Measurements from ENCODE around the gene FAM124B. TPM values are rescaled to one million over a fixed set of nuclear protein-coding genes. Genes with fewer than 3 reads are reported as not detected.

Gene FAM124B
- total RNA-seq, 1 donor from 2014 or later, result 2.1 TPM

DNA sequence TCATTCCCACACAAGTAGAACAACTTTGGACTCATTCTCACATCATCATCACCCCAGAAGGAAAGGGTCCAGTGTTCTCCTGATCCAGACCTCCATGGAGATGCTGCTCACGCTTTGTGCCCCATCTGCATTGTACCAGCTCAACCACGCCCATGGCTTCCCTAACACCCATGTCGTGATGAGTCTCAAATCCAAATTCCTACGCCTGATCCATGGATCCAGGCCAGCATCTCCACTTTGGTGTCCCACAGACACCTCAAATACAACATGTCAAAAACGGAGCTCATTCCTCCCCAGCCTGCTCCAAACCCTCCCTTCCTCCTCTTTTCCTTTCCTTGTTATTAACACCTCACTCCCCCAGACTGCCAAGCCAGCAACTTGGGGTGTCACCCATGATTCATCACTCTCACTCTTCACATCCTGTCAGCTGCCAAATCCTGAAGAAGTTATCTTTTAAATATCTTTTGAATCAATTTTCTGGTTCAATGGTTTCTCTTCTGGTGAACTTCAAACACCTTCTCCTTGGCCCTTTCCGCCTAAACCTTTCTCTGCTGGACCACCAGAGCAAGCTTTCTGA, 30.2 kb upstream of the FAM124B start:
- Mint-ChIP-seq H3K9me3 (no peaks in the 10 kb centered on the region), H3K4me3 (ENCODE audit: low read depth) (no peak overlapping the region), H3K27me3 (ENCODE audit: low read depth) (no peaks in the 10 kb centered on the region), H3K4me1 (ENCODE audit: low read depth) (peaks cover 7% of the 10 kb centered on the region), H3K27ac (no peak overlapping the region), H3K36me3 (ENCODE audit: low read depth) (no peaks in the 10 kb centered on the region)
- intact Hi-C loops (cut with micrococcal nuclease), result no loop called here
- no peak for DNase-seq (ENCODE audit: low spot score)

DNA sequence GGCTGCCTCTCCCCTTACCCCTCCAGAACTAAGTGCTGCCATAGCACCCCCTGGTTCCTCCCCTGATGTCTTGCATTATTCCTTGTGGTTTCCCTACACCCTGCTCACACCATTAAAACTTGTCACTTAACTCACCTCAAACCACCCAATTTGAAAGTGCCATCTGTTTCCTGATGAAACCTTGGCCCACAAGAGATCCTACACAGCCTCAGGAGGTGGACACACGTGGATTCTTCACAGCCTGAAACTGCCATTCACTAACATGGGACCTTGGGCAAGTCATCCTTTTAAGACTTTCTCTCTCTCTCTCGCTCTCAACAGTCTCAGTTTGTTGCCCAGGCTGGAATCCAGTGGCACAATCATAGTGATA, 27.5 kb upstream of the FAM124B start:
- H3K27me3 Mint-ChIP-seq (ENCODE audit: low read depth), result peaks cover 3% of the 10 kb centered on the region
- intact Hi-C loops (cut with micrococcal nuclease), result no loop called here
- H3K4me1 Mint-ChIP-seq (ENCODE audit: low read depth), result peaks cover 7% of the 10 kb centered on the region
- H3K9me3 Mint-ChIP-seq, result no peaks in the 10 kb centered on the region
- DNase-seq (ENCODE audit: low spot score), result no peak
- H3K27ac Mint-ChIP-seq, result no peak overlapping the region
- H3K36me3 Mint-ChIP-seq (ENCODE audit: low read depth), result no peaks in the 10 kb centered on the region
- no peak overlapping the region for H3K4me3 Mint-ChIP-seq (ENCODE audit: low read depth)

DNA sequence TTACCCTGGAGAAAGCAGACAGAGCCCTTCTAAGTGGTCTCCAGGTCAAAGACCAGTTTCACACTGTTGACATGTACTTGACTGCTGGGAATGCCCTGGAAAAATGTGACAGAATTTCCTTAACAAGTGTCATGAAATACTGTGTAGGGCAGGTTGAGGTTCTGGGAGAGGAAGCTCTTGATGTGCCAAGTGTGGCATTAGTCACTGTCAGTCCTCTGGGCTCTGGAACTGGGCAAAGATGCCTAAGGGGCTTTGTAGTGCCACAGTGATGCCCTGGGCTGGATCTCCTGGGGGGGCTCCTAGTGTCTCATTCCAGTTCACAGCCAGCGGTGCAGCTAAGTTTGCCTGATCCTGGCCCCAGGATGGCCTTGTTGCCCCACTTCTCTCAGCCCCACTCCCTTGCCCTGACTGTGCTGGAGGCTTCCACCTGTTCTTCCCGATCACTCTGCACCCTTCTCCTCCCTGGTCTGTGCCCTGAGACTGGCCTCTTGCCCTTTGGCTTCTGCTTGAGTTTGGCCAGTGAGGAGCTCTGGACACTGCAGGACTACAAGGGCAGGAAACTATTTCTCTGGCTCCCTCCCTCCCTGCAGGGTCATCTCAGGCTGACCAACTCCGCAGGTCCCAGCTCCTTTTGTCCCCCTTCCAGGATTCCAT, 27.0 kb upstream of the FAM124B start:
- intact Hi-C loops (cut with micrococcal nuclease), result no loop called here
- H3K27ac Mint-ChIP-seq, result no peak overlapping the region
- H3K27me3 Mint-ChIP-seq (ENCODE audit: low read depth), result peaks cover 8% of the 10 kb centered on the region
- H3K36me3 Mint-ChIP-seq (ENCODE audit: low read depth), result no peaks in the 10 kb centered on the region
- peaks cover 7% of the 10 kb centered on the region for H3K4me1 Mint-ChIP-seq (ENCODE audit: low read depth)
- DNase-seq (ENCODE audit: low spot score), result no peak
- H3K9me3 Mint-ChIP-seq, result no peaks in the 10 kb centered on the region
- no peak overlapping the region for H3K4me3 Mint-ChIP-seq (ENCODE audit: low read depth)

DNA sequence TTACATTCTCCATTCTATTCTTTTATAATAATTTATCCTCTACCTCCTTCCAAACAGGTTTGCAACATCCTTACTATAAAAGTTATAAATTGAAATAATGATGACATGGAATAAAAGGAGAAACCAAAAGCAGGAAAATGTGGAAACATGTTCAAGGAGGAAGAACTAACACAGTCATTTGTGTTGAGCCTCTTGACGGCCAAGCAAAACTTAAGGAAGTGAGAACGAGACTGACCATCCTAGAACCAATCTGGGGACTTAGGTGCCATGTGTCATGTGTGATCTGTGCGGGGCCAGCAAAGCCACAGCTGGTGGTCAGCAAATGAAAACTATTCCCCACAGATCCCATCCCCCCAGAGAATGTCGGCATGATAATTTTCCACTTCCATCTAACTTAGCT, 25.6 kb upstream of the FAM124B start:
- H3K36me3 Mint-ChIP-seq (ENCODE audit: low read depth), result no peaks in the 10 kb centered on the region
- no peak for DNase-seq (ENCODE audit: low spot score)
- no peak overlapping the region for H3K27ac Mint-ChIP-seq
- intact Hi-C loops (cut with micrococcal nuclease), result no loop called here
- H3K27me3 Mint-ChIP-seq (ENCODE audit: low read depth), result peaks cover 16% of the 10 kb centered on the region
- H3K4me3 Mint-ChIP-seq (ENCODE audit: low read depth), result no peak overlapping the region
- H3K4me1 Mint-ChIP-seq (ENCODE audit: low read depth), result peaks cover 7% of the 10 kb centered on the region
- H3K9me3 Mint-ChIP-seq, result no peaks in the 10 kb centered on the region

DNA sequence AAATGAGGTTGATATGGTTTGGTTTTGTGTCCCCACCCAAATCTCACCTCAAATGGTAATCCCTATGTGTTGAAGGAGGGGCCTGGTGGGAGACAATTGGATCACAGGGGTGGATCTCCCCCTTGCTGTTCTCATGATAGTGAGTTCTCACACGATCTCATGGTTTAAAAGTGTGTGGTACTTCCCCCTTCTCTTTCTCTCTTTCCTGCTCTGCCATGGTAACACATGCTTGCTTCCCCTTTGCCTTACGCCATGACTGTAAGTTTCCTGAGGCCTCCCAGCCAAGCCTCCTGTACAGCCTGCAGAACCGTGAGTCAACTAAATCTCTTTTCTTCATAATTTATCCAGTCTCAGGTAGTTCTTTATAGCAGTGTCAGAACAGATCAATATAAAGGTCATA, 24.7 kb upstream of the FAM124B start:
- no peak overlapping the region for H3K4me3 Mint-ChIP-seq (ENCODE audit: low read depth)
- H3K9me3 Mint-ChIP-seq, result no peaks in the 10 kb centered on the region
- peaks cover 17% of the 10 kb centered on the region for H3K27me3 Mint-ChIP-seq (ENCODE audit: low read depth)
- H3K4me1 Mint-ChIP-seq (ENCODE audit: low read depth), result no peaks in the 10 kb centered on the region
- no peak for DNase-seq (ENCODE audit: low spot score)
- no peaks in the 10 kb centered on the region for H3K36me3 Mint-ChIP-seq (ENCODE audit: low read depth)
- H3K27ac Mint-ChIP-seq, result no peak overlapping the region
- intact Hi-C loops (cut with micrococcal nuclease), result no loop called here

DNA sequence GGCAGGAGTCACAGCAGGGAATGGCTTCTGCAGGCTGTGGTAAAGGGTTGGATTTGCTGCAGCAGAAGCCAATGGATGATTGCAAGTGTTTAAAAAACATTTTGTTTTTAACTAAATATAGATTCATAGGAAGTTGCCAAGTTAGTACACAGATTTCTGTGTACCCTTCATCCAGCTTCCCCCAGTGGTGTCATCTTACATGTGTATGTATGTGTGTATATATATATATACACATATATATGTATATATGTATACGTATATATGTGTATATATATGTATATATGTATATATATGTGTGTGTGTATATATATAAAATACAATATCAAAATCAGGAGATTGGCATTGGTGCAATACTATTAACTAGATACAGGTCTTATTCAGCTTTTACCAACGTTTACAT, 19.2 kb upstream of the FAM124B start:
- Mint-ChIP-seq H3K4me3 (ENCODE audit: low read depth) (no peak overlapping the region), H3K4me1 (ENCODE audit: low read depth) (no peaks in the 10 kb centered on the region), H3K27ac (no peak overlapping the region), H3K9me3 (no peaks in the 10 kb centered on the region), H3K36me3 (ENCODE audit: low read depth) (no peaks in the 10 kb centered on the region), H3K27me3 (ENCODE audit: low read depth) (peaks cover 34% of the 10 kb centered on the region)
- intact Hi-C loops (cut with micrococcal nuclease), result no loop called here
- DNase-seq (ENCODE audit: low spot score), result no peak

DNA sequence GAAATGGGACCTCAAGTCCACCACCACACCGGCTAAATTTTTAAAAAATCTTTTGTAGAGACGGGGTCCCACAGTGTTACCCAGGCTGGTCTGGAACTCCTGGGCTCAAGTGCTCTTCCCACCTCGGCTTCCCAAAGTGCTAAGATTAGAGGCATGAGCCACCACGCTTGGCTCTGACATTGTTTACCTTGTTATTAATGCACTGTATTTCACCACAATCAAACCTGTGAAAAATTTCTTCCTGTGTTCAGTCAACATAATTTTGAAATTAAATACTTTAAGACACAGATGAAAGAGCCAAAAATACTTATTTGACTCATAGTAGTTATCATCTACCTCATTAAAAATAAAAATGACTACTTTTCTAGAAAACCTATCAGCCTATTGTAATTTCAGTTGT, 16.0 kb upstream of the FAM124B start:
- intact Hi-C loops (cut with micrococcal nuclease), result no loop called here
- H3K27me3 Mint-ChIP-seq (ENCODE audit: low read depth), result peaks cover 34% of the 10 kb centered on the region
- H3K4me3 Mint-ChIP-seq (ENCODE audit: low read depth), result no peak overlapping the region

DNA sequence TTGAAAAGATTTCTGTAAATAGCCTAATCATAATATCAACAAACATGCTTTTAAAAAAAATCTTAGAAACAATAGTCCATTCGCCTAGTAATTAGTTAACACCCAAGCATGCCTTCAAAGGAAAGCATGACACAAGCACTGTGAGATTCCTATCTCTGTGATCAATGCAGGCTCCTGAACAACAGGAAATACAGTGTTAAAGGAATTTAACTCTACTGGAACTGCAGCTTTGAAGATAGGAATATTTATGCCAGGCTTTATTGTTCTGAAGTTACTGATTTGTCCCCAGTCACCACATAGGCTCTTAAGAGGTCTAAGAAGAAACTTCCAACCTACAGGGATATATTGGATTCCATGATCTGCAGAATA, 15.4 kb upstream of the FAM124B start:
- no peak overlapping the region for H3K27ac Mint-ChIP-seq
- no peak overlapping the region for H3K4me3 Mint-ChIP-seq (ENCODE audit: low read depth)
- no peak for DNase-seq (ENCODE audit: low spot score)
- no peaks in the 10 kb centered on the region for H3K36me3 Mint-ChIP-seq (ENCODE audit: low read depth)
- no peaks in the 10 kb centered on the region for H3K9me3 Mint-ChIP-seq
- intact Hi-C loops (cut with micrococcal nuclease), result no loop called here
- peaks cover 5% of the 10 kb centered on the region for H3K4me1 Mint-ChIP-seq (ENCODE audit: low read depth)
- peaks cover 37% of the 10 kb centered on the region for H3K27me3 Mint-ChIP-seq (ENCODE audit: low read depth)

More for the DNA sequence above, 16.0 kb upstream of the FAM124B start:
- no peaks in the 10 kb centered on the region for H3K4me1 Mint-ChIP-seq (ENCODE audit: low read depth)
- H3K36me3 Mint-ChIP-seq (ENCODE audit: low read depth), result no peaks in the 10 kb centered on the region
- no peaks in the 10 kb centered on the region for H3K9me3 Mint-ChIP-seq
- H3K27ac Mint-ChIP-seq, result no peak overlapping the region
- DNase-seq (ENCODE audit: low spot score), result no peak

DNA sequence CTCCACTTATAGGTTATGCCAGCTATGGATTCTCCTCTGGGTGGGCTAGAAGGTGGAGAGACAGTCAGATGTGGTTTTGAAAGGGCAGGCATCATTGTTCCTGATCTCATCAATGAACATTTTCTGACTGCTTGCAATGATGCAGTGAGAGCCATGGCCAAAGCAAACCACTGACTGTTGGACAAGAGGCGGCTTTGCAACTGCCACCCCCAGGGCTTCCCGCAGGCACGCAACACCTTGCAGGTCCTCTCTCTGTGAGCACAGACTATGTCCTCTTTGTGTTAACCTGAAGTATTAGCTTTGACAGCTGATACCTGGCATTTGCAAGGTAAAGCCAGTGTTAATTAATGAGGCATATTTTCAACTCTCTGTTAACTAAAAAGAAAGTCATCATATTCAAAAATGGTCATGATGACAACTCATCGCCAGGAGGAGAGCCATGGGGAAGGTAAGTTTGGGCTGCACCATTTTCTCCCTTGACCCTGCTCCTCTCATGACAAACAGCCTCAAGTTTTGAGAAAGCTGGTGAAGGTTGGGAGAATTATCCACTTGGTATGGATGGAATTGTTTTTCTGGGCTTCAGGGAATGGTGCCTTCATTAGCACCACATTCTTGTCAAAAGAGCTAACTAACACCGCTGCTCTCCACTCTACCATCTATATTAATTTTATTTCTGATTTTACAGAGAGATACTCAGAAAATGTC, 14.9 kb upstream of the FAM124B start:
- H3K9me3 Mint-ChIP-seq, result no peaks in the 10 kb centered on the region
- intact Hi-C loops (cut with micrococcal nuclease), result no loop called here
- DNase-seq (ENCODE audit: low spot score), result no peak

DNA sequence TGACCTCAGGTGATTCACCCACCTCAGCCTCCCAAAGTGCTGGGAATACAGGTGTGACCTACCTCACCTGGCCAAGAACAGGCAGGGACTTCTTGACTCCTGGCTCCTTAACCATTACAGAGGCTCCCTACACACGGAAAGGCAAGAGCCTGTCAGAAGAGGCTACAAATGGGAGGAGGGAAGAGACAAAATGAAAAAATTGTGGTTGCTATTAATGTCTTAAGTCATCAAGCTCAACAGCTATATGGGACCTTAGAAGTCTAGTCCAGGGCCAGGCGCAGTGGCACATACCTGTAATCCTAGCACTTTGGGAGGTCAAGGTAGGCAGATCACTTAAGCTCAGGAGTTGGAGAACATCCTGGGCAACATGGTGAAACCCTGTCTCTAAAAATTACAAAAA, 11.5 kb upstream of the FAM124B start:
- Mint-ChIP-seq H3K9me3 (no peaks in the 10 kb centered on the region), H3K4me1 (ENCODE audit: low read depth) (peaks cover 7% of the 10 kb centered on the region), H3K27ac (no peak overlapping the region), H3K36me3 (ENCODE audit: low read depth) (no peaks in the 10 kb centered on the region), H3K27me3 (ENCODE audit: low read depth) (peaks cover 42% of the 10 kb centered on the region), H3K4me3 (ENCODE audit: low read depth) (no peak overlapping the region)
- intact Hi-C loops (cut with micrococcal nuclease), result no loop called here
- no peak for DNase-seq (ENCODE audit: low spot score)

More for the DNA sequence above, 14.9 kb upstream of the FAM124B start:
- Mint-ChIP-seq H3K4me1 (ENCODE audit: low read depth) (peaks cover 7% of the 10 kb centered on the region), H3K36me3 (ENCODE audit: low read depth) (no peaks in the 10 kb centered on the region), H3K27me3 (ENCODE audit: low read depth) (peaks cover 40% of the 10 kb centered on the region), H3K4me3 (ENCODE audit: low read depth) (no peak overlapping the region), H3K27ac (no peak overlapping the region)

DNA sequence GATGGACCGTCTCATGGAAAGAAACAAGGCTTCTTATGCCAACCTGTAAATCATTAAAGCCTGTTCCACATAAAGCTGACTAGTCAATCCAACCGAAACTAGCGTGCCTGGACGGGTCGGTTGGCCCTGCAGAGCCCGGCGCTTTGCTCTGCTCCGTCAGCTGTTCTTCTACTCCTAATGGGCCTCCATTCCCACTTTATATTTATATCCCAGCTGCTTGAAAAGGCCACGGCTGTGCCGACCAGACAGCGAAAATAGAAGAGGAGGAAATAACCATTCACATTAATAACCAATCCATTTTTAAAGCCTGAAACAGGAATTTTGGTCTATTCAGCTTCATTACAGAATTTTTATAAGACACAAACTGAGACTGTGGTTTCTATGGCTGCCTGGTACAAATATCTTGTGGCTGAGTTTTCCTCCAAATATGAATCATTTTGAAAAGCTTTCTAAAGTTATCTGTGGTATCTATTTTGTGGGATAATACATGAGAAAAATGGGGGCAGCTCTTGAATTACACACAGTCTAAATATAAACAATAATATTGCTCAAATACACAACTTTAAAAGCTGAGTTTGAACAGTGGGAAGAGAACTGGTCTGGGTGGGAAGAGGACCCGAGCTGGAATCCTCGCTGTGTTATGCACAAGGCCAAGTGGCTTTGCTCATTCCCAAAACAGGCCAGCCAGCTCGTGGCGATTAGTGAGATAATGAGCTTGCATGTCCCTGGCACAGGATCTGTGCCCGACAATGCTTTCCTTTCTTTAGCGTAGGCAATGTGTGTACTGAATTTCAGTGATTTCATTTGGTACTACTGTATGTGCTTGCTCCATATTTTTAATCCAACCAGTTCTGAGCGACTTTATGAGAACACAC, 10.5 kb upstream of the FAM124B start:
- Mint-ChIP-seq H3K4me1 (ENCODE audit: low read depth) (peaks cover 8% of the 10 kb centered on the region), H3K27me3 (ENCODE audit: low read depth) (peaks cover 42% of the 10 kb centered on the region)

DNA sequence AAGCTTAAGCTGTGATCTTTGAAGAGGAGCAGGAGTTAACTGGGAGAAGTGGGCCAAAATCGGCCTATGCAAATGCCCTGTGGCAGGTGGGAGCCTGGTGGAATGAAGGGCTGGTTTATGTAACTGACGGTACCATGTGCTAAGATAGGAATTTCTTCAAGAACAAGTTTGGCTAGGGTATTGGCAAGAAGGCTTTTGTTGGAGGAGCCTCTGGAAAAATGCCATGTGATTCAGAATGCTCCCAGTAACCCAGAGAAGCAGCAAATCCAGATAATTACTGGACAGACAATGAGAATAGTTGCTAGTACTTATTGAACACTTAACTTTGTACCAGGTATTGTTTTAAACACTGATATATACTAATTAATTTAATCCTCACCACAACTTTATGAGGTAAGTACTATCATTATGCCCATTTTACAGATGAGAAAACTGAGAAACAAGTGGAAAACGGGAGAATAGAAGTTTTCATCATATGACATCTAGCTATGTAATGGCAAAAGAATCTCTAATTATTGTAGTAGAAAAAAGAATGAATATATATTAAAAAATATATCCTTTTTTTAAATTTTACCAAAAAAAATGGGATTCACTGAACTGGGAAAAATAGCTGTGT, 9.1 kb upstream of the FAM124B start:
- Mint-ChIP-seq H3K4me3 (ENCODE audit: low read depth) (no peak overlapping the region), H3K9me3 (peaks cover 4% of the 10 kb centered on the region), H3K27me3 (ENCODE audit: low read depth) (peaks cover 38% of the 10 kb centered on the region), H3K4me1 (ENCODE audit: low read depth) (peaks cover 10% of the 10 kb centered on the region), H3K36me3 (ENCODE audit: low read depth) (no peaks in the 10 kb centered on the region), H3K27ac (no peak overlapping the region)
- intact Hi-C loops (cut with micrococcal nuclease), result no loop called here
- no peak for DNase-seq (ENCODE audit: low spot score)

More for the DNA sequence above, 10.5 kb upstream of the FAM124B start:
- DNase-seq (ENCODE audit: low spot score), result no peak
- intact Hi-C loops (cut with micrococcal nuclease), result no loop called here
- Mint-ChIP-seq H3K27ac (no peak overlapping the region), H3K9me3 (no peaks in the 10 kb centered on the region), H3K4me3 (ENCODE audit: low read depth) (no peak overlapping the region), H3K36me3 (ENCODE audit: low read depth) (no peaks in the 10 kb centered on the region)
